ENCODE data around the gene GAS2L1.

GAS2L1 gene

GRCh38 chr22:29328566-29329500, 22.4 kb downstream of the GAS2L1 start:
- H3K4me3 ChIP-seq (ENCODE audit: low read length): no peak overlapping the region
- TF ChIP-seq, protein P1, sequence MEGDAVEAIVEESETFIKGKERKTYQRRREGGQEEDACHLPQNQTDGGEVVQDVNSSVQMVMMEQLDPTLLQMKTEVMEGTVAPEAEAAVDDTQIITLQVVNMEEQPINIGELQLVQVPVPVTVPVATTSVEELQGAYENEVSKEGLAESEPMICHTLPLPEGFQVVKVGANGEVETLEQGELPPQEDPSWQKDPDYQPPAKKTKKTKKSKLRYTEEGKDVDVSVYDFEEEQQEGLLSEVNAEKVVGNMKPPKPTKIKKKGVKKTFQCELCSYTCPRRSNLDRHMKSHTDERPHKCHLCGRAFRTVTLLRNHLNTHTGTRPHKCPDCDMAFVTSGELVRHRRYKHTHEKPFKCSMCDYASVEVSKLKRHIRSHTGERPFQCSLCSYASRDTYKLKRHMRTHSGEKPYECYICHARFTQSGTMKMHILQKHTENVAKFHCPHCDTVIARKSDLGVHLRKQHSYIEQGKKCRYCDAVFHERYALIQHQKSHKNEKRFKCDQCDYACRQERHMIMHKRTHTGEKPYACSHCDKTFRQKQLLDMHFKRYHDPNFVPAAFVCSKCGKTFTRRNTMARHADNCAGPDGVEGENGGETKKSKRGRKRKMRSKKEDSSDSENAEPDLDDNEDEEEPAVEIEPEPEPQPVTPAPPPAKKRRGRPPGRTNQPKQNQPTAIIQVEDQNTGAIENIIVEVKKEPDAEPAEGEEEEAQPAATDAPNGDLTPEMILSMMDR (conservative IDR thresholded peaks at IDR 0.05; ENCODE audit: low read depth, low read length): no peak
- DNase-seq (ENCODE audit: low read depth): no peak

GRCh38 chr22:29329581-29329980, 23.1 kb downstream of the GAS2L1 start:
- H3K4me3 ChIP-seq (ENCODE audit: low read length): no peak overlapping the region
- no peak for DNase-seq (ENCODE audit: low read depth)

DNA sequence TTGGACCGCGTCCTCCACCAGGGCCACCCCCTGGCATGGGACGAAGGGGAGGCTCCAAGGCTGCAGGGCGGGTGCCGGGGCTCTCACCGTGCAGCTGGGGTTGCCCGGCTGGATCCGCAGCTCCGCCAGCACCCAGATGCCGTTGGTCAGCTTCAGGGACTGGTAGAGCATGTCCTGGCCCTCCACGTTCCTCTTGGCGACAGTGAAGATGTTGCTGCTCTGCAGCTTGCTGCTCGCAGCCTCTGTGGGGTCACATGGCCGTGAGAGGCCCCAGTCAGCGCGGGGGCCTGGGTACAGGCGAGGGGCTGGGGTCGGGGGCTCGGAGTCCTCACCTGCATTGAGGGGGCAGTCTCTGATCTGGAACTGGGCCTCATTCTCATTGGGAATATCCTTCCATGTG, 23.8 kb downstream of the GAS2L1 start:
- TF ChIP-seq, protein P1 (conservative IDR thresholded peaks at IDR 0.05; ENCODE audit: low read depth, low read length): no peak
- no peak for DNase-seq (ENCODE audit: low read depth)
- H3K4me3 ChIP-seq (ENCODE audit: low read length): no peak overlapping the region

More at GRCh38 chr22:29329581-29329980, 23.1 kb downstream of the GAS2L1 start:
- TF ChIP-seq, protein P1 (conservative IDR thresholded peaks at IDR 0.05; ENCODE audit: low read depth, low read length): no peak

- H3K4me3 ChIP-seq (ENCODE audit: low read length): no peak overlapping the region
- TF ChIP-seq, protein P1 (conservative IDR thresholded peaks at IDR 0.05; ENCODE audit: low read depth, low read length): no peak
- DNase-seq (ENCODE audit: low read depth): no peak
These were observed 24.3 kb downstream of the GAS2L1 start for GRCh38 chr22:29330753-29331152.

DNA sequence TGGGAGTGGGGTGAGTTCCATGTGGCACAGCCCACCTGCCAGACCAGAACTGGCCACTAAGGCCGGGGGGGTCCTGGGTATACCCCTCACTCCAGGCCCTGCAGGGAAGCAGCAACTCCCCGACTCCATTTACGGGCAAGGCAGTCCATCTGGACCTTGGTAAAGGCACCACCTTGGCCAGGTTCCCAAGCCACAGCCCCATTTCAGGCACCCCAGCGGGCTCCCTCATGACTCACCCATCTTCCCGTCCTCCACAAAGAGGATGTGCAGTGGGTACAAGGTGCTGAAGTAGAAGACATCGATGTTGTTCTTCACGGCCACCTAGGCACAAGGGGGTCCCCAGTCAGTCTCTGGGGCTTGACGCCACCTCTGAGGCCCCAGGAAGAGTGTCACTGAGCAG, 24.8 kb downstream of the GAS2L1 start:
- TF ChIP-seq, protein P1 (conservative IDR thresholded peaks at IDR 0.05; ENCODE audit: low read depth, low read length): no peak
- no peak for DNase-seq (ENCODE audit: low read depth)
- H3K4me3 ChIP-seq (ENCODE audit: low read length): no peak overlapping the region

DNA sequence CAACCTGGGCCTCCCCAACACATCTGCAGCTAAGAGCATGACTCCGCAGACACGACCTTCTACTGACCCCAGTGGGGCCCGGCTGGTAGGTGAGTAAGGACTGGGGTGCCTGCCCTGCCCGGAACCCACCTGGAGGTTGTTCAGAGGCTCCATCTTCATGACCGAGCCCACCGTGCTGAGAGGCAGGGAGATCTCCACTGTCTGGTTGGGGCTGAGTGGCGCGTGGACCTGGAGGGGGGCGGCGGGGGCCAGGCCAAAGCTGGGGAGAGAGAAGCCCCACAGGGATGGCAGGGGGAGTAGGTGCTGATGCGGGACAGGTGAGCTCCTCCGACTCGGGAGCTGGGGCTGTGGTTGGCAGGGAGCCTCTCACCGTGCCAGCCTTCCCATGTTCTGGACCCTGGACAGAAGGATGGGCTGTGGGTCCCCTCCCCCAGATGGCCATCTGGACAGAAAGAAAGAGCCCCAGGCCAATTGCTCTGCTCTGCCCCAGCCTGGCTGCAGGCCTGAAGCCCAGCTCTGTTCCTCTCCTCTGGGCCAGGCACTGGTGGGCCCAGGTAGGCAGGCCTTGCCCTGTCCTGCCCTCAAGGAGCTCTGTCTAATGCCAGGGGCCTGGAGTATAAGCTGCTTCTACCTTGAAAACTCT, 25.3 kb downstream of the GAS2L1 start:
- DNase-seq (ENCODE audit: low read depth): no peak
- TF ChIP-seq, protein P1 (conservative IDR thresholded peaks at IDR 0.05; ENCODE audit: low read depth, low read length): no peak
- no peak overlapping the region for H3K4me3 ChIP-seq (ENCODE audit: low read length)
